Measurements from ENCODE around the gene DCAF8.

The DCAF8 gene

GRCh38 chr1:160208557-160209320, 53.6 kb downstream of the DCAF8 start:
- Histone ChIP-seq H2AFZ (ENCODE audit: low read length) (no peak overlapping the region), H4K20me1 (ENCODE audit: insufficient read depth, low read length) (no peaks in the 10 kb centered on the region), H3F3A (ENCODE audit: insufficient read depth, low read length) (peaks cover 28% of the 10 kb centered on the region), H3K27me3 (replicated peaks; ENCODE audit: insufficient read depth, low read length) (no peaks in the 10 kb centered on the region), H3K4me2 (ENCODE audit: low read depth, low read length) (no peak overlapping the region), H3K9ac (ENCODE audit: low read length) (no peak overlapping the region), H3K36me3 (replicated peaks; ENCODE audit: insufficient read depth, low read length) (no peaks in the 10 kb centered on the region), H3K27ac (ENCODE audit: low read length) (no peak overlapping the region), H3K9me2 (replicated peaks; ENCODE audit: insufficient read depth, low read length) (no peaks in the 10 kb centered on the region), H3K79me2 (ENCODE audit: low read length) (peaks cover 57% of the 10 kb centered on the region), H3K9me3 (replicated peaks; ENCODE audit: insufficient read depth, low read length) (no peaks in the 10 kb centered on the region), H3K4me1 (ENCODE audit: low read length) (peaks cover 24% of the 10 kb centered on the region), H3K4me3 (ENCODE audit: low read length) (no peak overlapping the region)
- DNase-seq, result no peak
- TF ChIP-seq EZH2 (optimal IDR thresholded peaks at IDR 0.05; ENCODE audit: low read depth, low read length) (no peak), EZH2phosphoT487 (IDR thresholded peaks at IDR 0.05; ENCODE audit: low read length) (no peak)
- TF ChIP-seq, protein P1, sequence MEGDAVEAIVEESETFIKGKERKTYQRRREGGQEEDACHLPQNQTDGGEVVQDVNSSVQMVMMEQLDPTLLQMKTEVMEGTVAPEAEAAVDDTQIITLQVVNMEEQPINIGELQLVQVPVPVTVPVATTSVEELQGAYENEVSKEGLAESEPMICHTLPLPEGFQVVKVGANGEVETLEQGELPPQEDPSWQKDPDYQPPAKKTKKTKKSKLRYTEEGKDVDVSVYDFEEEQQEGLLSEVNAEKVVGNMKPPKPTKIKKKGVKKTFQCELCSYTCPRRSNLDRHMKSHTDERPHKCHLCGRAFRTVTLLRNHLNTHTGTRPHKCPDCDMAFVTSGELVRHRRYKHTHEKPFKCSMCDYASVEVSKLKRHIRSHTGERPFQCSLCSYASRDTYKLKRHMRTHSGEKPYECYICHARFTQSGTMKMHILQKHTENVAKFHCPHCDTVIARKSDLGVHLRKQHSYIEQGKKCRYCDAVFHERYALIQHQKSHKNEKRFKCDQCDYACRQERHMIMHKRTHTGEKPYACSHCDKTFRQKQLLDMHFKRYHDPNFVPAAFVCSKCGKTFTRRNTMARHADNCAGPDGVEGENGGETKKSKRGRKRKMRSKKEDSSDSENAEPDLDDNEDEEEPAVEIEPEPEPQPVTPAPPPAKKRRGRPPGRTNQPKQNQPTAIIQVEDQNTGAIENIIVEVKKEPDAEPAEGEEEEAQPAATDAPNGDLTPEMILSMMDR (IDR thresholded peaks at IDR 0.05; ENCODE audit: low read length), result no peak

GRCh38 chr1:160207771-160208556, 54.4 kb downstream of the DCAF8 start:
- Histone ChIP-seq H3K9me3 (replicated peaks; ENCODE audit: insufficient read depth, low read length) (no peaks in the 10 kb centered on the region), H3K9ac (ENCODE audit: low read length) (no peak overlapping the region), H4K20me1 (ENCODE audit: insufficient read depth, low read length) (no peaks in the 10 kb centered on the region), H3K36me3 (replicated peaks; ENCODE audit: insufficient read depth, low read length) (no peaks in the 10 kb centered on the region), H3K4me1 (ENCODE audit: low read length) (peaks cover 24% of the 10 kb centered on the region), H3K9me2 (replicated peaks; ENCODE audit: insufficient read depth, low read length) (no peaks in the 10 kb centered on the region), H3K4me3 (ENCODE audit: low read length) (no peak overlapping the region), H3K79me2 (ENCODE audit: low read length) (peaks cover 57% of the 10 kb centered on the region), H3K27me3 (replicated peaks; ENCODE audit: insufficient read depth, low read length) (no peaks in the 10 kb centered on the region), H2AFZ (ENCODE audit: low read length) (no peak overlapping the region), H3K4me2 (ENCODE audit: low read depth, low read length) (no peak overlapping the region), H3F3A (ENCODE audit: insufficient read depth, low read length) (peaks cover 30% of the 10 kb centered on the region), H3K27ac (ENCODE audit: low read length) (no peak overlapping the region)
- DNase-seq, result no peak
- no peak for TF ChIP-seq EZH2 (optimal IDR thresholded peaks at IDR 0.05; ENCODE audit: low read depth, low read length)

- Histone ChIP-seq H3K4me1 (ENCODE audit: low read length) (peaks cover 24% of the 10 kb centered on the region), H4K20me1 (ENCODE audit: insufficient read depth, low read length) (no peaks in the 10 kb centered on the region), H3K36me3 (replicated peaks; ENCODE audit: insufficient read depth, low read length) (no peaks in the 10 kb centered on the region), H3K9ac (ENCODE audit: low read length) (no peak overlapping the region), H3K9me3 (replicated peaks; ENCODE audit: insufficient read depth, low read length) (no peaks in the 10 kb centered on the region), H3K4me2 (ENCODE audit: low read depth, low read length) (no peak overlapping the region), H3K4me3 (ENCODE audit: low read length) (no peak overlapping the region), H3F3A (ENCODE audit: insufficient read depth, low read length) (peaks cover 30% of the 10 kb centered on the region), H3K79me2 (ENCODE audit: low read length) (peaks cover 57% of the 10 kb centered on the region), H2AFZ (ENCODE audit: low read length) (no peak overlapping the region), H3K27ac (ENCODE audit: low read length) (no peak overlapping the region), H3K9me2 (replicated peaks; ENCODE audit: insufficient read depth, low read length) (no peaks in the 10 kb centered on the region), H3K27me3 (replicated peaks; ENCODE audit: insufficient read depth, low read length) (no peaks in the 10 kb centered on the region)
- TF ChIP-seq EZH2phosphoT487 (IDR thresholded peaks at IDR 0.05; ENCODE audit: low read length) (no peak), EZH2 (optimal IDR thresholded peaks at IDR 0.05; ENCODE audit: low read depth, low read length) (no peak)
- TF ChIP-seq, protein P1 (IDR thresholded peaks at IDR 0.05; ENCODE audit: low read length), result no peak
- DNase-seq, result no peak
These were observed 55.2 kb downstream of the DCAF8 start for GRCh38 chr1:160207118-160207650.

Data from MM.1S (cell line).